HepG2 (cell line): ENCODE results near the gene CELSR2.

ENCODE experiments used
- KDM5B ChIP-seq: sonication (generic); formaldehyde crosslinking; IDR thresholded peaks from 2 replicates; pipeline ENCODE4 v1.4.0; 2020; ENCODE audit warnings: missing genetic modification reagents, mild to moderate bottlenecking, borderline replicate concordance
- MAFK ChIP-seq, 2 experiments: IDR thresholded peaks in 1 of 2; conservative IDR thresholded peaks in 1 of 2; 2 replicates each; pipeline ENCODE4 v1.6.1; 2011; ENCODE audit warnings: improper control_type of control experiment in 2 of 2, low read length in 2 of 2
- SIX4 ChIP-seq: sonication (generic); formaldehyde crosslinking; IDR thresholded peaks from 2 replicates; pipeline ENCODE4 v1.4.0; 2020; ENCODE audit warnings: missing genetic modification reagents
- YEATS2 ChIP-seq: sonication (generic); formaldehyde crosslinking; IDR thresholded peaks from 2 replicates; pipeline ENCODE4 v1.4.0; 2020; ENCODE audit warnings: missing genetic modification reagents, borderline replicate concordance
- ZNF232 ChIP-seq: sonication (generic); formaldehyde crosslinking; IDR thresholded peaks from 2 replicates; pipeline ENCODE4 v1.4.0; 2020; ENCODE audit warnings: missing genetic modification reagents, borderline replicate concordance
- ZNF253 ChIP-seq: sonication (generic); formaldehyde crosslinking; IDR thresholded peaks from 2 replicates; pipeline ENCODE4 v1.8.0; 2022; ENCODE audit warnings: mild to moderate bottlenecking, missing genetic modification reagents, borderline replicate concordance
- TF ChIP-seq, protein P1 (sequence below): sonication (generic); formaldehyde crosslinking; IDR thresholded peaks from 2 replicates; pipeline ENCODE4 v1.4.0; 2020; ENCODE audit warnings: low read depth, missing genetic modification reagents
- TF ChIP-seq, protein P2 (sequence below): sonication (generic); formaldehyde crosslinking; IDR thresholded peaks from 2 replicates; pipeline ENCODE4 v1.5.1; 2020; ENCODE audit warnings: missing genetic modification reagents, mild to moderate bottlenecking, borderline replicate concordance

DNA sequence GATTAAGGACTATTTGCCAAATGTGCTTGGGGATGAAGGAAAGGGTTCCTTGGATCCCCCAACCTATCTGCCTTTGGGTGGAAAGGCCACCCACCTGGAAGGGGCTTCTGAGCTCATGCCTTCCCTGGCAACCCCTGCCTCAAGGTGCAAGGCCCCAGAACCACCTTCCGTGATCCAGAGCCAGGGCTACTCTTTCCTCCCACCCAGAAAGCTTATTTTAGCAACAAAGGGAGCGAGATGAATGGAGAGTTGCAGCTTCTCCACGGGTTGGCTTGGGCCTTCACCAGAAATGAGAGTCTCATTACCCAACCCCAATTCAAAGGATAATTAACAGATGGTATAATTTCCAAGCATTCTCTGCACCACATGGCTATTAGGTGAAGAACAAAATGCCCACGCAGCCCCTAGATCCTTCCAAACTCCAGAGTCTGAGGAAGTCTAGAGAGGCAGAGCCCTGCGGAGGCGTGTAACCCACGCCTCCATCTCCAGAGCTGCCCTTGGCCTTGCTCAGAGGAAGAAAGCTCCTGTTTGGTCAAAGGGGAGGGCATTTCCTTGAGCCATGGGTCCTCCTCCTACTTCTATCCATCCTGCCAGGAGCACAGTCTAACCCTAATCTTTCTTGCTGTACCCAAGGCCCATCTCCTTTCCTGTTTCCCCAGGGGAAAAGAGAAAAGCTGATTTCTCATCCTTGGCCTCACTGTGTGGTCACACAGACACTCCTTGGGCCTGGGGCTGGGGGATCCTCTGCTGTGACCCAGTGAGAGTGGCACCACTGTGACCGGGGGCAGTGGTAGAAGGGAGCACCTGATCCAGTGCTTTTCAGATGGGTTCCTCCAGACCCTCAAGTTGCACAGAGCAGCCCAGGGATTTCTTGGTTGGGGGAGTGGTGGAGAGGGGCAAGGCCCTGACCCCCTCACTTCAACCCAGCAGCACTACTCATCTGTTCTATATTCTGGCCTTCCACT is 1.7 kb upstream of the CELSR2 start:
- TF ChIP-seq SIX4 (CRISPR knock-in tag) (no peak), ZNF253 (CRISPR knock-in tag) (no peak), YEATS2 (CRISPR knock-in tag) (no peak), MAFK (conservative IDR thresholded peaks at IDR 0.05 in 1 of 2, IDR thresholded peaks at IDR 0.05 in 1 of 2; ENCODE audit: low read length in 2 of 2) (no peak), KDM5B (CRISPR knock-in tag) (no peak), ZNF232 (CRISPR knock-in tag) (no peak)
- TF ChIP-seq, protein P1, sequence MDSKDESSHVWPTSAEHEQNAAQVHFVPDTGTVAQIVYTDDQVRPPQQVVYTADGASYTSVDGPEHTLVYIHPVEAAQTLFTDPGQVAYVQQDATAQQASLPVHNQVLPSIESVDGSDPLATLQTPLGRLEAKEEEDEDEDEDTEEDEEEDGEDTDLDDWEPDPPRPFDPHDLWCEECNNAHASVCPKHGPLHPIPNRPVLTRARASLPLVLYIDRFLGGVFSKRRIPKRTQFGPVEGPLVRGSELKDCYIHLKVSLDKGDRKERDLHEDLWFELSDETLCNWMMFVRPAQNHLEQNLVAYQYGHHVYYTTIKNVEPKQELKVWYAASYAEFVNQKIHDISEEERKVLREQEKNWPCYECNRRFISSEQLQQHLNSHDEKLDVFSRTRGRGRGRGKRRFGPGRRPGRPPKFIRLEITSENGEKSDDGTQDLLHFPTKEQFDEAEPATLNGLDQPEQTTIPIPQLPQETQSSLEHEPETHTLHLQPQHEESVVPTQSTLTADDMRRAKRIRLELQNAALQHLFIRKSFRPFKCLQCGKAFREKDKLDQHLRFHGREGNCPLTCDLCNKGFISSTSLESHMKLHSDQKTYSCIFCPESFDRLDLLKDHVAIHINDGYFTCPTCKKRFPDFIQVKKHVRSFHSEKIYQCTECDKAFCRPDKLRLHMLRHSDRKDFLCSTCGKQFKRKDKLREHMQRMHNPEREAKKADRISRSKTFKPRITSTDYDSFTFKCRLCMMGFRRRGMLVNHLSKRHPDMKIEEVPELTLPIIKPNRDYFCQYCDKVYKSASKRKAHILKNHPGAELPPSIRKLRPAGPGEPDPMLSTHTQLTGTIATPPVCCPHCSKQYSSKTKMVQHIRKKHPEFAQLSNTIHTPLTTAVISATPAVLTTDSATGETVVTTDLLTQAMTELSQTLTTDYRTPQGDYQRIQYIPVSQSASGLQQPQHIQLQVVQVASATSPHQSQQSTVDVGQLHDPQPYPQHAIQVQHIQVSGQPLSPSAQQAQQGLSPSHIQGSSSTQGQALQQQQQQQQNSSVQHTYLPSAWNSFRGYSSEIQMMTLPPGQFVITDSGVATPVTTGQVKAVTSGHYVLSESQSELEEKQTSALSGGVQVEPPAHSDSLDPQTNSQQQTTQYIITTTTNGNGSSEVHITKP = no peak
- TF ChIP-seq, protein P2, sequence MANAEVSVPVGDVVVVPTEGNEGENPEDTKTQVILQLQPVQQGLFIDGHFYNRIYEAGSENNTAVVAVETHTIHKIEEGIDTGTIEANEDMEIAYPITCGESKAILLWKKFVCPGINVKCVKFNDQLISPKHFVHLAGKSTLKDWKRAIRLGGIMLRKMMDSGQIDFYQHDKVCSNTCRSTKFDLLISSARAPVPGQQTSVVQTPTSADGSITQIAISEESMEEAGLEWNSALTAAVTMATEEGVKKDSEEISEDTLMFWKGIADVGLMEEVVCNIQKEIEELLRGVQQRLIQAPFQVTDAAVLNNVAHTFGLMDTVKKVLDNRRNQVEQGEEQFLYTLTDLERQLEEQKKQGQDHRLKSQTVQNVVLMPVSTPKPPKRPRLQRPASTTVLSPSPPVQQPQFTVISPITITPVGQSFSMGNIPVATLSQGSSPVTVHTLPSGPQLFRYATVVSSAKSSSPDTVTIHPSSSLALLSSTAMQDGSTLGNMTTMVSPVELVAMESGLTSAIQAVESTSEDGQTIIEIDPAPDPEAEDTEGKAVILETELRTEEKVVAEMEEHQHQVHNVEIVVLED (CRISPR knock-in tag) = no peak
